ENCODE data around the gene GLG1.

DNA sequence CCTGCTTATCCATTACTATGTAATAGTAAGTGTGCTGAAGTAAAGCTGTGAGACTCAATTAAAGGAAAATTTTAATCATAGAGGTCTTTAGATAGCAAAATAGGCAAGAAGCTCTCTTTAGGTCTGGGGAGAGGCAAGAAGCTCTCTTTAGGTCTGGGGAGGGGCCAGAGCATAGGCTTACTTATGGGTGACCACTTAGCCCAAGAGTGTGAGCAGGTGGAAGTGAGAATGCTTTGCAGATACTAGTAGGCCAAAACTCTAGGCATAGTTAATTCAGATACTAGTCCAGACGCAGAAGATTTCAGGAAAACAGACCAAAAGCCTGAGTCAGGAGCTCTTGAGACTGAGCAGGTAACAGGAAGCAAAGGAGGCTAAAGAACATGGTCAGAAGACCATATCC is 49.6 kb downstream of the GLG1 start:
- no peak for TF ChIP-seq CTCF (IDR thresholded peaks at IDR 0.05 in 4 of 5, conservative IDR thresholded peaks at IDR 0.05 in 1 of 5)
- no peak for TF ChIP-seq POLR2A (IDR thresholded peaks at IDR 0.05)
